HUES6 (cell line): Measurements from ENCODE around the gene CPNE6.

Experiments
- H3K27ac ChIP-seq: 2 replicates; pipeline ENCODE4 v1.7.0; 2013; ENCODE audit warnings: low read depth, mild to moderate bottlenecking, low read length, inconsistent platforms
- H3K27me3 ChIP-seq: 2 replicates; pipeline ENCODE4 v1.6.1; 2013; ENCODE audit warnings: low read length; ENCODE audit not compliant: control insufficient read depth, insufficient read depth
- H3K36me3 ChIP-seq: 2 replicates; pipeline ENCODE4 v1.6.1; 2013; ENCODE audit warnings: low read length; ENCODE audit not compliant: control insufficient read depth, insufficient read depth
- H3K4me1 ChIP-seq: 2 replicates; pipeline ENCODE4 v1.6.1; 2013; ENCODE audit warnings: low read length; ENCODE audit not compliant: control insufficient read depth, insufficient read depth
- H3K4me3 ChIP-seq: 2 replicates; pipeline ENCODE4 v1.5.1; 2013; ENCODE audit warnings: low read depth, low read length
- H3K9ac ChIP-seq: one replicate; pipeline ENCODE4 v1.6.1; 2013; ENCODE audit warnings: mild to moderate bottlenecking, low read length
- H3K9me3 ChIP-seq: 2 replicates; pipeline ENCODE4 v1.6.1; 2013; ENCODE audit warnings: low read depth, low read length; ENCODE audit not compliant: control insufficient read depth, insufficient read depth

Gene CPNE6

GRCh38 chr14:24110060-24110459, 38.7 kb downstream of the CPNE6 start:
- Histone ChIP-seq H3K9ac (no peak overlapping the region), H3K9me3 (0 out of 2 replicates have a peak, but pooled peaks cover 3% of the 10 kb centered on the region), H3K4me1 (no peaks in the 10 kb centered on the region), H3K27ac (no peak overlapping the region), H3K36me3 (peaks cover 2% of the 10 kb centered on the region; the same call in 1 of the 2 replicates), H3K27me3 (no peaks in the 10 kb centered on the region), H3K4me3 (no peak overlapping the region)

DNA sequence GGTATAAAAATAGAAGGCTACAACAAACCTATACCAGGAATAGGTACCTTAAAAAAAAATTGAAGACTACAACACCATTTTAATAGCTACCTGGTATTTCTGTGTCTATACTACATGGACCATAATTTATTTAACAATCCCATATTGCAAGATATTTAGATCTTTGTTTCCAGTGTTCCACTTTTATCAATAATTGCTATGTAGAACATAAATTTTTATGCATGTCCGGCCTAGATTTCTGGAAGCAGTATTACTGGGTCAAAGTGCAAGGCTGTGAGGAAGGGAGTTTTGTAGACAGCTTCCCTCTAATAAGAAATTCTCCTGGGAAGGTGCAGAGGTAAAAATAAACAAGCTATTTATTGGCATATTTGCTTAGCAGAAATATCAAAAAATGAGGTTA, 39.2 kb downstream of the CPNE6 start:
- Histone ChIP-seq H3K4me1 (0 out of 2 replicates have a peak, but pooled peaks cover under 1% of the 10 kb centered on the region), H3K9ac (no peak overlapping the region), H3K9me3 (no peaks in the 10 kb centered on the region), H3K27ac (no peak overlapping the region), H3K4me3 (no peak overlapping the region), H3K27me3 (no peaks in the 10 kb centered on the region), H3K36me3 (no peaks in the 10 kb centered on the region)

GRCh38 chr14:24113379-24113800, 42.0 kb downstream of the CPNE6 start:
- peak overlapping the region; percentile 79 for H3K9ac ChIP-seq
- H3K9me3 ChIP-seq = no peaks in the 10 kb centered on the region
- peaks cover 18% of the 10 kb centered on the region for H3K36me3 ChIP-seq
- H3K4me3 ChIP-seq = peak overlapping the region; percentile 86
- H3K4me1 ChIP-seq = 0 out of 2 replicates have a peak, but pooled peaks cover 6% of the 10 kb centered on the region
- H3K27me3 ChIP-seq = no peaks in the 10 kb centered on the region
- H3K27ac ChIP-seq = peak overlapping the region; percentile 42; the same call in 1 of the 2 replicates

- H3K9ac ChIP-seq = peak overlapping the region; percentile 79
- no peaks in the 10 kb centered on the region for H3K9me3 ChIP-seq
- H3K4me1 ChIP-seq = 0 out of 2 replicates have a peak, but pooled peaks cover 6% of the 10 kb centered on the region
- peaks cover 24% of the 10 kb centered on the region for H3K36me3 ChIP-seq
- no peaks in the 10 kb centered on the region for H3K27me3 ChIP-seq
- peak overlapping the region; percentile 86 for H3K4me3 ChIP-seq
- H3K27ac ChIP-seq = peak overlapping the region; percentile 42; the same call in 1 of the 2 replicates
These were observed 42.6 kb downstream of the CPNE6 start for GRCh38 chr14:24113801-24114531.

DNA sequence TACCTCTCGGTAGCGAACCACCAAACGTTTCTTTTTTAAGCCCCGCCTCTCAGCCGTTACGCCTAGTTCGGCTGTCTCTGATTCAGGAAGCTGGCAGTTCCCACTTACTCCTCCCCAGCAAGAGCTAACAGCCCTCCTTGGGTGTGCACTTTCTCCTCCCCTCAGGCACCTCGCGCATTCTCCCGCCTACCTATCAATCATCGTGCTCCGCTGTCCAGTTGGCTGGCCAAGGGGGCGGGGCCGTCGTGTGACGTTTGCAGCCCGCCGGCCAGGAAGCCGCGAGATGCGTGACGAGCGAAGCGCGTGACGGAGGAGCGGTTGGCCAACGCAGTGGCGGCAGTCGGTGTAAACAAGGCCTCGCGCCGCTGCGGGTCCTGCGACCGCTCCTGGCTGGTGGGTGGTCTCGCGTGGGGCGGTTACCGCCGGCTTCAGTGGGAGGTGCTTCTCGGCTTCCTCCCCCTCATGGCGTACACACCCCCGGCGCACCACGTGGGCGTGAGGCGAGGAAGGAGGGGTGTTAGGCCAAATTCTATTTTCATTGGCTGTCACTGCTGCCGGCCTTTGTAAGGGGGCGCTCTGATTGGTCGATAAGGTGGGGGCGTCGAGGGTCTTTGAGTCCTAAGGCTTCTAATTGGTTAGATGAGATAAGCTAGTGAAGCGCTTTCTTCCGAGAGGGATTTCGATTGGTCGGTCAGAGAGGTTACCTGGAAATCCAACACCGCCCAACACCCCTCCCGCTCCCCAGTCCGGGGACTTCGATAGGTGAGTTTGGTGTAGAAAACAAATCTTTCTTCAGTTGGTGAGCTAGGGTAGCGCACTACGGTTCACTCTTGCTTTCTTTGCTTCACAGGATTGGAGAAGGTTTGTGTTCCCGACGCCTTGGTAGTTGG, 43.4 kb downstream of the CPNE6 start, which contains the start of the genes DCAF11 and NRL:
DCAF11 (plus strand) TSS at position 246 of the 890 bp plus-strand sequence. CDS start 818 bp downstream, outside the sequence.
NRL (minus strand) TSS at position 418 of the 890 bp plus-strand sequence. CDS start 32,101 bp downstream, outside the sequence.
- Histone ChIP-seq H3K27ac (peak within 1 kb of the TSS; percentile 82), H3K4me3 (peak within 1 kb of the TSS; percentile 86), H3K9me3 (no peaks in the 10 kb centered on the region), H3K27me3 (no peaks in the 10 kb centered on the region), H3K4me1 (0 out of 2 replicates have a peak, but pooled peaks cover 6% of the 10 kb centered on the region), H3K9ac (peak within 1 kb of the TSS; percentile 87), H3K36me3 (peaks cover 32% of the 10 kb centered on the region)

- Histone ChIP-seq H3K27ac (no peak overlapping the region), H3K27me3 (no peaks in the 10 kb centered on the region), H3K9ac (peak overlapping the region; percentile 87), H3K36me3 (peaks cover 36% of the 10 kb centered on the region), H3K4me1 (0 out of 2 replicates have a peak, but pooled peaks cover 6% of the 10 kb centered on the region), H3K9me3 (no peaks in the 10 kb centered on the region), H3K4me3 (peak overlapping the region; percentile 86)
These were observed 44.2 kb downstream of the CPNE6 start for GRCh38 chr14:24115422-24116127.

DNA sequence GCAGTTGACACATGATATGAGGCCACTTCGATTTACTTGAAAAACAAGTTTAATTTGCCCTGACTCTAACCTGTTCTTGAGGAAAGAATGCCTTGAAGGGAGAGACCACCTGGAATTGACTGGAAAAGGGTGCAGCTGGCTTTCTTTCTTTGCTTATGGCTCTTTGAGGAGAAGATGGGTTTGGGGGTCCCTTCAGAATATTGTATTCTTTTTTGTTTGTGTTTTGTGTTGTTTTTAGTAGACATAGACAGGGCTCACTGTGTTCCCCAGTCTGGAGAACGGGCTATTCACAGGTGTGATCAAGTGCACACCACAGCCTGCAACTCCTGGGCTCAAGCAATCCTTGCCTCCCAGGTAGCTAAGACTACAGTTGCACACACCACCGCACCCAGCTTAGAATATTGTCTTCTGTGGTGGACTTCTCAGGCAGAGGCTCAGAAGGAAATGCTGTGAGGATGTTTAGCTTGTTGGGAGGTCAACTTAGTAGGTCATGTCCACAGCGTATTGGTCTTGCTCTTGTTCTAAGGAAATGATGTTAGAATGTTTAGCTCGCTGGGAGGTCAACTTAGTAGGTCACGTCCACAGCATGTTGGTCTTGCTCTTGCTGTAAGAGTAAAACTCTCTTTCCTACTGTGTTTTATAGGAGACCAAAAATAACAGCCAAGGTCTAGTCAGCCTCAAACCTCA, 44.9 kb downstream of the CPNE6 start:
- H3K4me3 ChIP-seq = peak overlapping the region; percentile 86

DNA sequence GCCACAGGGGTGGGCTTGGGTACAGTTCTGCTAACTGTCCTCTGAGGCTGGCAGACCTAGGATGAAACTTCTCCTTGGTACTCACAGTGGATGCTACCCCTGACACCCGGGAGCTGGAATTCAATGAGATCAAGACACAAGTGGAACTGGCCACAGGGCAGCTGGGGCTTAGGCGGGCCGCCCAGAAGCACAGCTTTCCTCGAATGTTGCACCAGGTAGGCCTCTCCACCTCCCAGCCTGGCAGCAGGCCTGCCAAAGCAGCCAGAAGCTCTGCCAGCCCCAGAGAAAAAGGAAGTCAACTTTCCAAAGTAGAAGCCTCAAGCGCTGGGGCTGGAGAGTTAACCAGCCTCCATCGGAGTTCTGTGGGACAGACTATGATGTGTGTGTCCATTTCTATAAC, 45.8 kb downstream of the CPNE6 start:
- Histone ChIP-seq H3K9ac (no peak overlapping the region), H3K36me3 (peaks cover 49% of the 10 kb centered on the region)

More for the DNA sequence above, 44.9 kb downstream of the CPNE6 start:
- Histone ChIP-seq H3K27ac (no peak overlapping the region), H3K9me3 (no peaks in the 10 kb centered on the region), H3K4me1 (0 out of 2 replicates have a peak, but pooled peaks cover 6% of the 10 kb centered on the region), H3K27me3 (no peaks in the 10 kb centered on the region), H3K36me3 (peaks cover 43% of the 10 kb centered on the region), H3K9ac (no peak overlapping the region)

GRCh38 chr14:24119691-24120090, 48.3 kb downstream of the CPNE6 start:
- Histone ChIP-seq H3K9me3 (no peaks in the 10 kb centered on the region), H3K27me3 (no peaks in the 10 kb centered on the region), H3K9ac (no peak overlapping the region), H3K4me1 (0 out of 2 replicates have a peak, but pooled peaks cover 6% of the 10 kb centered on the region), H3K4me3 (no peak overlapping the region), H3K36me3 (peaks cover 66% of the 10 kb centered on the region), H3K27ac (no peak overlapping the region)

More for the DNA sequence above, 45.8 kb downstream of the CPNE6 start:
- no peaks in the 10 kb centered on the region for H3K9me3 ChIP-seq
- no peak overlapping the region for H3K4me3 ChIP-seq
- H3K27me3 ChIP-seq = no peaks in the 10 kb centered on the region
- H3K4me1 ChIP-seq = 0 out of 2 replicates have a peak, but pooled peaks cover 6% of the 10 kb centered on the region
- H3K27ac ChIP-seq = no peak overlapping the region

- Histone ChIP-seq H3K9ac (no peak overlapping the region), H3K27me3 (no peaks in the 10 kb centered on the region), H3K36me3 (peaks cover 66% of the 10 kb centered on the region), H3K4me1 (no peaks in the 10 kb centered on the region), H3K4me3 (no peak overlapping the region), H3K9me3 (no peaks in the 10 kb centered on the region), H3K27ac (no peak overlapping the region)
These were observed 49.8 kb downstream of the CPNE6 start for GRCh38 chr14:24121210-24121609.
